Posterior cingulate gyrus (tissue), 11 donors: Measurements from ENCODE around the gene GEMIN2.
"Not testable (repeated sequence)": the region's sequence is repeated elsewhere in the genome, so short reads cannot be mapped to it uniquely, and the experiment has no call there.

ENCODE experiments used
- DNase-seq, 10 donors: peaks; one replicate each; pipeline versions ENCODE4 v3.0.0 to v3.0.0-alpha.2; 2020 to 2021; ENCODE audit warnings: mixed read lengths in 3 of 10
- intact Hi-C: fragments of 100-400 bp; cut with DNase I; formaldehyde crosslinking; loops from one replicate; pipeline ENCODE4 v1.15.1; 2023

GEMIN2 gene

DNA sequence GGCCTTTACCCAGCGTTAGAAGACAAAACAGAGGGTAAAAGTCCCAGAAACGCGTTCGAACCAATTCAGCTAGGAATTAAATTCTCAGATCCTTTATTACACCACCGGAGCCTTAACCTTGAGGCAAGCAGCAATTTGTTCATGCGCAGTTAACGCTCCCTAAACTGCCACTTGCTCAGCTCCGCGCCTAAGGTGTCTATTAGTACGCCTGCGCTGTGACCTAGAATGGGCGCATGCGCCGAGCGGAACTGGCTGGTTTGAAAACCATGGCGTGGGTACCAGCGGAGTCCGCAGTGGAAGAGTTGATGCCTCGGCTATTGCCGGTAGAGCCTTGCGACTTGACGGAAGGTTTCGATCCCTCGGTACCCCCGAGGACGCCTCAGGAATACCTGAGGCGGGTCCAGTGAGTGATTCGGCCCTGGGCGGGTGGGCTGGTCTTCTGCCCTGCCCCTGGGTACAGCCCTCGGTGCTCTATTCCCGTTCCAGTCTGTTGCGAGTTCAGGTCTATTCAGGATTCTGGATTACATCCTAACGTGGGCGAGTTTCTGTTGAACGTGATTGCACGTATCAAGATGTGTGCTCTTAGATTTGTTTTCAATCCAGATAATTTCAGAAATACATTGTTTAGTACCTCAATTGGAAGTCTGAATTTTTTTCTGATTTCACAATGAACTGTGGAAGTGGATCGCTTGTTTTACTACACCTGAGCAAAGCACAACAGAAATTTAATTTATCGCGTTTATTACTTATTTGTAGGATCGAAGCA is at the start of gene GEMIN2:
TSS of gene GEMIN2 (plus strand) at position 251 of the 766 bp plus-strand sequence. CDS start at position 267, 16 bp downstream.
- DNase-seq = peak; percentile 89 to 99 (median 92)

GRCh38 chr14:39069169-39069805 is 44.8 kb upstream of the GEMIN2 start:
- DNase-seq, intact Hi-C loops: not testable (repeated sequence)

More for the DNA sequence above, at the start of gene GEMIN2:
- intact Hi-C loops = loop anchor here (2.0 to 5.0 kb wide), 2 partner anchors 61 to 153 kb away; partner anchors contain the start of gene PNN

DNA sequence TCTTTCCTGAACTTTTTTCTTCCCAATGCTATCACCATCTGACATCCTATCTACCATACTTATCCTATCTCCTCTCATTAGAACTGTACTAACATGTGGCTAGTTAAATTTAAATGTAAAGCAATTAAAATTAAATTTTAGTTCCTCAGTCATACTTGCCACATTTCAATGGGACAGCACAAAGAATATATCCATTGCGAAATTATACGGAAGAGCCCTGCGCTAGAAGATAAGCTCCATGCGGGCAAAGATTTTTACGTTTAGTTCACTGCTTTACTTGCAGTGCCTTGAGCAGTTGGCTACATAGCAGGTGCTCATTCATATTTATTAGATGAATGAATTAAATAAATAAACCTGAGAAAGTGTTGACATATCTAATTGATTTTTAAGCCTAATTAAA is 44.2 kb upstream of the GEMIN2 start:
- no peak for DNase-seq
- intact Hi-C loops = no loop called here

DNA sequence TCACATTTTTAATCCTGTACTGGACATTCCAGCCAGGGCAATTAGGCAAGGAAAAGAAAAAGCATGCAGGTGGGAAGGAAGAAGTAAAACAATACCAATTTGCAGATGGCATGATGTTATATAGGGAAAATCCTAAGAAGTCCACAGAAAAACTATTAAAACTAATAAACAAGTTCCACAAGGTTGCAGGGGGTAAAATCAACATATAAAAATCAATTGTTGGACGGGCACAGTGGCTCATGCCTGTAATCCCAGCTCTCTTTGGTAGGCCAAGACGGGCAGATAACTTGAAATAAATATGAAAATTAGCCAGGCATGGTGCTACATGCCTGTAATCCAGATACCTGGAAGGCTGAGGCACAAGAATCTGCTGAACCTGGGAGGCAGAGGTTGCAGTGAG is 43.0 kb upstream of the GEMIN2 start:
- intact Hi-C loops = no loop called here
- DNase-seq = no peak

DNA sequence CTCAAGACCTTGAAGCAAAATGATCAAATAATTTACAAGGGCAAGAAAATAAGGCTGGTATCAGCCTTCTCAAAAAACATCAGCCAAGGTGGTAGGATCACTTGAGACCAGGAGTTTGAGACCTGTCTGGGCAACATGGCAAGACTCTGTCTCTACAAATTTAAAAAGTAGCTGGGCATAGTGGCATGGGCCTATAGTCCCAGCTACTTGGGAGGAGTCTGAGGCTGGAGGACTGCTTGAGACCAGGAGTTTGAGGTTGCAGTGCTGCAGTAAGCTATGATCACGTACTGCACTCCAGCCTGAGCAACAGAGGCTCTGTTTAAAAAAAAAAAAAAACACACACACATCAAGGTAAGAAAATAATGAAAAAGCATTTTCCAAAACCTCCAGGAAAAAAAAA is 33.2 kb upstream of the GEMIN2 start:
- intact Hi-C loops = no loop called here
- no peak for DNase-seq

- intact Hi-C loops = no loop called here
- DNase-seq = no peak
These were observed 31.0 kb upstream of the GEMIN2 start for GRCh38 chr14:39083127-39083526.

DNA sequence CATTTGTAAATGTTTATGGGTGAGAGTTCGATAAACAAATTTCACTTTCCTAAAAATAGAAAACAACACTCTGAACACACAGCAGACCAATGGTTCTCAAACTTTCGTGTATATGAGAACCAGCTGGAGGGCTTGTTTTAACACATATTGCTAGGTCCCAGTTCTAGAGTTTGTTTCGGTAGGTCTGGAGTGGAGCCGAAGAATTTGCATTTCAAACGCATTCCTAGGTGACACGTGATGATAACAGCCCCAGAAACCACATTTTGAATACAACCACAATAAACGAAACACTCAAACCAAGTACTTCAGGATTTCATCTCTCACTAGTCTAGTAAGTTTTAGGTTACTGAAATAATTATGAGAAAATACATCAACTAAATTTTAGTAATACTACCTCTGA is 28.2 kb upstream of the GEMIN2 start:
- no peak for DNase-seq
- intact Hi-C loops = no loop called here

DNA sequence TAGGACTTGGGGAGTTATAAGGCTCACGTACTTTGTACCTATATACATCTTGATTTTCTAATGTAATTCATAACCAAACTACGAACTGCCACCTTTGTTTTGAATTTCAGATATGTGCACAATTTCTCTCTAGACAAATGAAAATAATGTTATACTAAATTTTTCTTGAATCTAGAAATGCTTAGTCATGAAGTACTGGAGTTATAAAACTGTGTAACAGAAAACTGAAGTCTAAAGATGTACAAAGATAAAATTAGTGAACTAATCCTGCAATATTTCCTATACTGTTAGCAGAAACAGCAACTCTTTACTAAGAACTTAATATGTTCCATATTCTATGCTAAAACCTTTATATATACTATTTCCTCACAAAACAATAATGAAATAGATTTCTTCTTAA is 26.6 kb upstream of the GEMIN2 start:
- no peak for DNase-seq
- intact Hi-C loops = no loop called here

GRCh38 chr14:39090548-39091111 is 23.5 kb upstream of the GEMIN2 start:
- intact Hi-C loops = no loop called here

GRCh38 chr14:39091716-39092115 is 22.4 kb upstream of the GEMIN2 start:
- no peak for DNase-seq
- intact Hi-C loops = no loop called here

More at GRCh38 chr14:39090548-39091111, 23.5 kb upstream of the GEMIN2 start:
- DNase-seq = no peak

DNA sequence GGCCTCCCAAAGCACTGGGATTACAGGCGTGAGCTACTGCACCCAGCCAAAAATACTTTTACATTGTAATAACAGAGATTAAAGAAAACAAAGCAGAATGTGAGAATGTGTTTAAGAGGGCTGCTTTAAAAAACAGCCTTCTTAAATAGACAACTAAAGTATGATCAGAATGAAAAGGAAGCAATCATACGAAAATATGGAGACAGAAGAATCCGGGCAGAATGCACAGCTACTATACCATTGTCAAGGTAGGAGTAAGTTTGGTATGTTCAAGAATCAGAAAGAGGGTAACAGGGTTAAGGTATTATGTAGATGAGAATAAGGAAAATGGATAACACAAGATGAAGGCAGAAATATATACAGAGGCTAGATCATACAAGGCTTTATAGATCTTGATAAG is 19.6 kb upstream of the GEMIN2 start:
- intact Hi-C loops = no loop called here
- no peak for DNase-seq

DNA sequence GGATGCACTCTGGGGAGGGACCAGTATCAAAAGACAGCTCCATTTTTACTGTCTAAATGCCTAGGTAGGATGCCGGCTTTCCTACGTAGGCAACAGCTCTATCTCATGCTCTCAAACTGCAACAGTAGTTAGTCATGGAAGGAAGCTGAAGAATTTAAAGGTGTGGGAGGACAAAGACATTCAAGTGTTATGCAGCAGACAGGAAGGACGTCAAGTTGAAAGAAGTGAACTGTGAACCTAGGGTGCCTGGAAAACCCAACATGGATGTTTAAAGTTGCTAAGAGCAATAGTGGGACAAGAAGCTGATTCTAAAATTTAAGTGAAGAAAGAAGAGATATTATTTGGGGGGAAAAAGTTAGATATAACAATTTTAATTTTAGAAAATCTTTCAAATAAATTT is 17.0 kb upstream of the GEMIN2 start:
- DNase-seq = no peak
- intact Hi-C loops = no loop called here

DNA sequence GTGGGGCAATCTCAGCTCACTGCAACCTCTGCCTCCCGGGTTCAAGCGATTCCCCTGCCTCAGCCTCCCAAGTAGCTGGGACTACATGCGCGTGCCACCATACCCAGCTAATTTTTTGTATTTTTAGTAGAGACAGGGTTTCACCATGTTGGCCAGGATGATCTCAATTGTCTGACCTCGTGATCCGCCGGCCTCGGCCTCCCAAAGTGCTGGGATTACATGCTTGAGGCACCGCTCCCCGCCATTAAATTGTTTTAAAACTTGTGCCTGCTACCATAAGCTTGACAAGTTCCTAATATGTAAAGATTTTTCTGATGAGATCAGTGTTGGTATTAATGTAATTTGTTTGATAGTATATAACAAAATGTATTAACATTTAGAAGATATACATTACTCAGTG is 14.9 kb upstream of the GEMIN2 start:
- DNase-seq, intact Hi-C loops: not testable (repeated sequence)

DNA sequence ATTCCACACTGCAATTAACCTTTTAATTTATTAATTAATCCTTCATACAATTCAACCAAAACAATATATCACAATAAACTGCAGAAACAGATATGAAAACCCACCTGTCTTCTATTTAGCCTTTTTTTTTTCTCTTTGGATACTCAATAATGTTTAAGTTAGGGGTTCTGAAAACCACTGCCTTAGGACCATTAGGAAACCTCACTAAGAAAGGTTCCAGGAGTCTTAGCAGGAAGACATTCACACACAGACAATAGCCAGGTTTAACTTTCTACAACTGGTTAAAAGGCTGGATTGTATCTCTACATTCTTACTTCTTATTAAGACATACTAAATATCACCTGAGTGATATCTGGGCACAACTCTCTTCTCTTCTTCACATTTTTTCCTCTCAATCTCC is 14.4 kb upstream of the GEMIN2 start:
- no peak for DNase-seq
- intact Hi-C loops = loop anchor here (5.0 kb wide), 1 partner anchor 333 kb away; the partner anchor contains the start of gene FBXO33

- intact Hi-C loops = loop anchor here (5.0 kb wide), 1 partner anchor 330 kb away; the partner anchor contains the start of gene FBXO33
- peak in 7 of 10 donors; percentile 11 to 88 (median 16) for DNase-seq
These were observed 11.7 kb upstream of the GEMIN2 start for GRCh38 chr14:39102265-39102968.

DNA sequence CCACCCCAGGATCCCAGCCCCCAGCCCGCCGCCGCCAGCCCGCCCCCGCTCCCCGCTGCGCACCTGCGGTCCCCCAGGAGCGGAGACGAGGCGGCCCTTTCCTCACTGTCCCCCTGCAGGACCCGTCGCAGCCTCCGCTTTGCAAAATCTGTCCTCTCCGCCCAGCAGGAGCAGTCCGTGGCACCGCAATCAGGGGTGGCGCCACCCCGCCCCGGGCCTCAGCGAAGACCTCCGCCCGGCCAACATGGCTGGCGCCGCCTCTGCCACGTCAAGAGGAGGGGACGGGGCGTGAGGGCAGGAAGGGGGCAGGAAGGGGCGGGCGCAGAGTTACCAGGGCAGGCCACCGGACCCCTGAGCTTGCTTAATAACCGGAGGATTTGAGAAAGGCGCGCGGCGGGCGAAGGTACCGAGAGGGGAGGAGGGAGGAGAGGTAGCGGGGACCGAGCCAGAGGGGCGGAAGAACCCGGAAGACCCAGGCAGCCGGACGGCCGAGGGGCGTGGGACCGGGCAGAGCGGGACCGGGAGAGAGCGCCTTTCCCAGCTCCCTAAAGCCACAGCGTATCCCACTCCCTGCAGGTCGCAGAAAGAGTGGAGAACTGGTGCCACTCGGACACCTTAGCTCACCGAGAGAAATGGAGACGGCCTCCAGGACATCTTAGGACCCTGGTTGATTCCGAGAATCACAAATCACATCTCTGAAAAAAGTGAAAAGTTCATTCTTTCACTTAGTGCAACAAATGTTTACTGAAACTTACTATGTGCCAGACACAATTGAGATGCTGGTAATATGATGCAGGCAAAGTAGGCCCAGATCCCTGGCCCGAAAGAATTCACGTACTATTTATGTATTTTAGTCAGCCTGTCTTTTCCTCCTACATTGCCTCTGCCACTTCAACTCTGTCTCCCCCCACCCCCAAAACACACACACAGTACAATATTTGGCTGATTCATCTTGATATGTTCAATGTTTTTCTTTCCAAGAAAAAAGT is 10.9 kb upstream of the GEMIN2 start, which contains the start of gene SEC23A:
TSS of gene SEC23A (minus strand) at position 267 of the 989 bp plus-strand sequence. CDS start 7,117 bp downstream, outside the sequence.
- DNase-seq = peak; percentile 69 to 96 (median 80)
- intact Hi-C loops = loop anchor here (5.0 kb wide), 1 partner anchor 329 kb away; the partner anchor contains the start of gene FBXO33

GRCh38 chr14:39104078-39104801 is 9.9 kb upstream of the GEMIN2 start:
- not testable (repeated sequence) for DNase-seq
- intact Hi-C loops = loop anchor here (5.0 kb wide), 1 partner anchor 328 kb away; the partner anchor contains the start of gene FBXO33

- no peak for DNase-seq
These were observed 6.5 kb upstream of the GEMIN2 start for GRCh38 chr14:39107591-39107996.

More at GRCh38 chr14:39107591-39107996, 6.5 kb upstream of the GEMIN2 start:
- intact Hi-C loops = loop anchor here (5.0 kb wide), 1 partner anchor 260 kb away; no protein-coding TSS in a partner anchor
